Panc1 (cell line): ENCODE measurements around the gene GFI1B. TPM values are rescaled to one million over a fixed set of nuclear protein-coding genes. Genes with fewer than 3 reads are reported as not detected.

ENCODE experiments used
- ATAC-seq: fragments of 200-7000 bp; cut with Tn5 transposase; 2 replicates; pipeline ENCODE4 v1.9.1; 2020; ENCODE audit warnings: mild to moderate bottlenecking, moderate library complexity
- BruUV-seq: library from RNA; stranded (reverse); fragments of 400-500 nt; replicated peaks from 2 replicates; lab custom pipeline; 2021; lab: Mats Ljungman, UMichigan
- CTCF ChIA-PET: fragments of 300-600 bp; sonication (Branson Sonifier 250); formaldehyde crosslinking; loops from one replicate; lab custom pipeline; 2022; ENCODE audit warnings: antibody characterized with exemption; lab: Charles Lee
- POLR2A ChIA-PET: fragments of 300-600 bp; sonication (Branson Sonifier 250); formaldehyde crosslinking; loops from one replicate; lab custom pipeline; 2022; ENCODE audit warnings: antibody characterized with exemption; lab: Charles Lee
- DNase-seq: peaks from one replicate; pipeline ENCODE4 v3.0.0-alpha.2; 2010; ENCODE audit warnings: low read depth, low spot score
- H3K27ac ChIP-seq: 2 replicates; pipeline ENCODE4 v1.5.1; 2011; ENCODE audit warnings: mild to moderate bottlenecking, low read length, inconsistent platforms
- H3K27me3 ChIP-seq: fragments of 200-500 bp; sonication (Bioruptor generic); 2 replicates; pipeline ENCODE4 v1.6.0; 2014; ENCODE audit warnings: low read length, inconsistent platforms; ENCODE audit not compliant: control insufficient read depth, insufficient read depth
- H3K36me3 ChIP-seq: fragments of 200-500 bp; sonication (Bioruptor generic); 2 replicates; pipeline ENCODE4 v1.5.1; 2014; ENCODE audit warnings: inconsistent platforms, mild to moderate bottlenecking, low read length, moderate library complexity; ENCODE audit not compliant: control insufficient read depth, insufficient read depth
- H3K4me1 ChIP-seq: 2 replicates; pipeline ENCODE4 v1.5.1; 2011; ENCODE audit warnings: inconsistent platforms, mild to moderate bottlenecking, low read length, moderate library complexity; ENCODE audit not compliant: control insufficient read depth, insufficient read depth
- H3K4me3 ChIP-seq, 2 experiments: 2 replicates each; pipeline ENCODE4 v1.5.1; 2011 to 2012; ENCODE audit warnings: low read depth in 2 of 2, low read length in 2 of 2, mild to moderate bottlenecking in 2 of 2, inconsistent platforms in 1 of 2, moderate library complexity in 1 of 2
- H3K9me3 ChIP-seq: fragments of 200-500 bp; sonication (Bioruptor generic); 2 replicates; pipeline ENCODE4 v1.5.1; 2014; ENCODE audit warnings: low read depth, mild to moderate bottlenecking, inconsistent platforms, low read length, moderate library complexity; ENCODE audit not compliant: control insufficient read depth, insufficient read depth
- CTCF ChIP-seq: fragments of 450-650 bp; IDR thresholded peaks from 2 replicates; pipeline ENCODE4 v1.5.1; 2017; ENCODE audit warnings: mild to moderate bottlenecking
- POLR2AphosphoS5 ChIP-seq: IDR thresholded peaks from 2 replicates; pipeline ENCODE4 v1.6.1; 2012; ENCODE audit warnings: mild to moderate bottlenecking, low read depth, low read length, moderate library complexity
- SIN3A ChIP-seq: IDR thresholded peaks from 2 replicates; pipeline ENCODE4 v1.6.1; 2012; ENCODE audit warnings: low read depth, mild to moderate bottlenecking, low read length, moderate library complexity, borderline replicate concordance; ENCODE audit not compliant: insufficient read depth
- TCF7L2 ChIP-seq: IDR thresholded peaks from 2 replicates; pipeline ENCODE4 v1.6.1; 2011; ENCODE audit warnings: mild to moderate bottlenecking, low read depth, low read length, inconsistent platforms
- in situ Hi-C: cut with HindIII; loops from 2 replicates; pipeline ENCODE4 v1.10.0; 2016; ENCODE audit warnings: low sequenced_read_pairs, low pct_unique_long_range_greater_than_20kb
- intact Hi-C: fragments of 100-400 bp; cut with micrococcal nuclease; formaldehyde crosslinking; loops from one replicate; pipeline ENCODE4 v1.10.0; 2022; ENCODE audit not compliant: unreplicated experiment
- total RNA-seq: library from RNA; stranded (reverse); gene quantifications from one replicate; pipeline ENCODE4 v1.2.1, GENCODE V29; 2021; ENCODE audit not compliant: unreplicated experiment
- TF ChIP-seq, protein P1 (sequence below), 2 experiments: IDR thresholded peaks; 2 replicates each; pipeline ENCODE4 v1.6.1; 2011 to 2012; ENCODE audit warnings: low read depth in 2 of 2, control low read depth in 1 of 2, low read length in 1 of 2, mild to moderate bottlenecking in 1 of 2, moderate library complexity in 1 of 2; ENCODE audit not compliant: insufficient read depth in 1 of 2

The GFI1B gene
- total RNA-seq, 1 experiment from 2014 or later: 0.08 TPM

GRCh38 chr9:132955123-132955522 lies 23.4 kb upstream of the GFI1B start:
- TF ChIP-seq SIN3A (no peak), TCF7L2 (no peak), CTCF (no peak), POLR2AphosphoS5 (no peak)
- TF ChIP-seq, protein P1, sequence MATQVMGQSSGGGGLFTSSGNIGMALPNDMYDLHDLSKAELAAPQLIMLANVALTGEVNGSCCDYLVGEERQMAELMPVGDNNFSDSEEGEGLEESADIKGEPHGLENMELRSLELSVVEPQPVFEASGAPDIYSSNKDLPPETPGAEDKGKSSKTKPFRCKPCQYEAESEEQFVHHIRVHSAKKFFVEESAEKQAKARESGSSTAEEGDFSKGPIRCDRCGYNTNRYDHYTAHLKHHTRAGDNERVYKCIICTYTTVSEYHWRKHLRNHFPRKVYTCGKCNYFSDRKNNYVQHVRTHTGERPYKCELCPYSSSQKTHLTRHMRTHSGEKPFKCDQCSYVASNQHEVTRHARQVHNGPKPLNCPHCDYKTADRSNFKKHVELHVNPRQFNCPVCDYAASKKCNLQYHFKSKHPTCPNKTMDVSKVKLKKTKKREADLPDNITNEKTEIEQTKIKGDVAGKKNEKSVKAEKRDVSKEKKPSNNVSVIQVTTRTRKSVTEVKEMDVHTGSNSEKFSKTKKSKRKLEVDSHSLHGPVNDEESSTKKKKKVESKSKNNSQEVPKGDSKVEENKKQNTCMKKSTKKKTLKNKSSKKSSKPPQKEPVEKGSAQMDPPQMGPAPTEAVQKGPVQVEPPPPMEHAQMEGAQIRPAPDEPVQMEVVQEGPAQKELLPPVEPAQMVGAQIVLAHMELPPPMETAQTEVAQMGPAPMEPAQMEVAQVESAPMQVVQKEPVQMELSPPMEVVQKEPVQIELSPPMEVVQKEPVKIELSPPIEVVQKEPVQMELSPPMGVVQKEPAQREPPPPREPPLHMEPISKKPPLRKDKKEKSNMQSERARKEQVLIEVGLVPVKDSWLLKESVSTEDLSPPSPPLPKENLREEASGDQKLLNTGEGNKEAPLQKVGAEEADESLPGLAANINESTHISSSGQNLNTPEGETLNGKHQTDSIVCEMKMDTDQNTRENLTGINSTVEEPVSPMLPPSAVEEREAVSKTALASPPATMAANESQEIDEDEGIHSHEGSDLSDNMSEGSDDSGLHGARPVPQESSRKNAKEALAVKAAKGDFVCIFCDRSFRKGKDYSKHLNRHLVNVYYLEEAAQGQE (IDR thresholded peaks at IDR 0.05; ENCODE audit: insufficient read depth in 1 of 2, low read depth in 2 of 2, low read length in 1 of 2): no peak
- Histone ChIP-seq H3K36me3 (no peaks in the 10 kb centered on the region), H3K27ac (no peak overlapping the region), H3K27me3 (no peaks in the 10 kb centered on the region), H3K4me1 (no peaks in the 10 kb centered on the region), H3K4me3 (no peak overlapping the region), H3K9me3 (no peaks in the 10 kb centered on the region)
- no peak for DNase-seq
- intact Hi-C loops: no loop called here
- in situ Hi-C loops: no loop called here
- POLR2A ChIA-PET: no interaction called here
- CTCF ChIA-PET: no interaction called here
- no peak for ATAC-seq
- no TSS peak for BruUV-seq

GRCh38 chr9:132955768-132956167 lies 22.7 kb upstream of the GFI1B start:
- Histone ChIP-seq H3K4me1 (no peaks in the 10 kb centered on the region), H3K9me3 (no peaks in the 10 kb centered on the region), H3K27me3 (no peaks in the 10 kb centered on the region), H3K4me3 (no peak overlapping the region), H3K27ac (no peak overlapping the region), H3K36me3 (no peaks in the 10 kb centered on the region)
- POLR2A ChIA-PET: no interaction called here
- CTCF ChIA-PET: no interaction called here
- in situ Hi-C loops (no loop called here), intact Hi-C loops (no loop called here)
- no TSS peak for BruUV-seq
- TF ChIP-seq CTCF (no peak), TCF7L2 (no peak), POLR2AphosphoS5 (no peak), SIN3A (no peak)
- TF ChIP-seq, protein P1 (IDR thresholded peaks at IDR 0.05; ENCODE audit: insufficient read depth in 1 of 2, low read depth in 2 of 2, low read length in 1 of 2): no peak
- no peak for DNase-seq
- ATAC-seq: no peak
